ENCODE data around the gene DHX8.

Gene DHX8

GRCh38 chr17:43556292-43556691, 72.5 kb downstream of the DHX8 start:
- TF ChIP-seq TAF1 (IDR thresholded peaks at IDR 0.05; ENCODE audit: borderline replicate concordance, insufficient read depth, low read length) (no peak), REST (IDR thresholded peaks at IDR 0.05; ENCODE audit: insufficient read depth in 1 of 2, low read depth in 2 of 2, low read length in 2 of 2) (no peak), SIN3A (IDR thresholded peaks at IDR 0.05; ENCODE audit: borderline replicate concordance, insufficient read depth, low read length) (no peak), FOXP2 (optimal IDR thresholded peaks at IDR 0.05; ENCODE audit: borderline replicate concordance, extremely low read depth, extremely low read length, insufficient read depth) (no peak), POLR2AphosphoS5 (IDR thresholded peaks at IDR 0.05; ENCODE audit: low read depth, low read length) (no peak)

- no peak for TF ChIP-seq POLR2AphosphoS5 (IDR thresholded peaks at IDR 0.05; ENCODE audit: low read depth, low read length)
- no peak for TF ChIP-seq REST (IDR thresholded peaks at IDR 0.05; ENCODE audit: insufficient read depth in 1 of 2, low read depth in 2 of 2, low read length in 2 of 2)
- no peak for TF ChIP-seq TAF1 (IDR thresholded peaks at IDR 0.05; ENCODE audit: borderline replicate concordance, insufficient read depth, low read length)
- no peak for TF ChIP-seq SIN3A (IDR thresholded peaks at IDR 0.05; ENCODE audit: borderline replicate concordance, insufficient read depth, low read length)
Observed at GRCh38 chr17:43558805-43559160, 75.0 kb downstream of the DHX8 start.

- TF ChIP-seq POLR2AphosphoS5 (IDR thresholded peaks at IDR 0.05; ENCODE audit: low read depth, low read length), result no peak
- TF ChIP-seq REST (IDR thresholded peaks at IDR 0.05; ENCODE audit: insufficient read depth in 1 of 2, low read depth in 2 of 2, low read length in 2 of 2), result no peak
- TF ChIP-seq FOXP2 (optimal IDR thresholded peaks at IDR 0.05; ENCODE audit: borderline replicate concordance, extremely low read depth, extremely low read length, insufficient read depth), result no peak
- no peak for TF ChIP-seq SIN3A (IDR thresholded peaks at IDR 0.05; ENCODE audit: borderline replicate concordance, insufficient read depth, low read length)
- TF ChIP-seq TAF1 (IDR thresholded peaks at IDR 0.05; ENCODE audit: borderline replicate concordance, insufficient read depth, low read length), result no peak
Observed at GRCh38 chr17:43559161-43559816, 75.5 kb downstream of the DHX8 start.

- TF ChIP-seq FOXP2 (optimal IDR thresholded peaks at IDR 0.05; ENCODE audit: borderline replicate concordance, extremely low read depth, extremely low read length, insufficient read depth) (no peak), TAF1 (IDR thresholded peaks at IDR 0.05; ENCODE audit: borderline replicate concordance, insufficient read depth, low read length) (no peak), SIN3A (IDR thresholded peaks at IDR 0.05; ENCODE audit: borderline replicate concordance, insufficient read depth, low read length) (no peak), POLR2AphosphoS5 (IDR thresholded peaks at IDR 0.05; ENCODE audit: low read depth, low read length) (no peak)
Observed at GRCh38 chr17:43560461-43561427, 77.0 kb downstream of the DHX8 start.

DNA sequence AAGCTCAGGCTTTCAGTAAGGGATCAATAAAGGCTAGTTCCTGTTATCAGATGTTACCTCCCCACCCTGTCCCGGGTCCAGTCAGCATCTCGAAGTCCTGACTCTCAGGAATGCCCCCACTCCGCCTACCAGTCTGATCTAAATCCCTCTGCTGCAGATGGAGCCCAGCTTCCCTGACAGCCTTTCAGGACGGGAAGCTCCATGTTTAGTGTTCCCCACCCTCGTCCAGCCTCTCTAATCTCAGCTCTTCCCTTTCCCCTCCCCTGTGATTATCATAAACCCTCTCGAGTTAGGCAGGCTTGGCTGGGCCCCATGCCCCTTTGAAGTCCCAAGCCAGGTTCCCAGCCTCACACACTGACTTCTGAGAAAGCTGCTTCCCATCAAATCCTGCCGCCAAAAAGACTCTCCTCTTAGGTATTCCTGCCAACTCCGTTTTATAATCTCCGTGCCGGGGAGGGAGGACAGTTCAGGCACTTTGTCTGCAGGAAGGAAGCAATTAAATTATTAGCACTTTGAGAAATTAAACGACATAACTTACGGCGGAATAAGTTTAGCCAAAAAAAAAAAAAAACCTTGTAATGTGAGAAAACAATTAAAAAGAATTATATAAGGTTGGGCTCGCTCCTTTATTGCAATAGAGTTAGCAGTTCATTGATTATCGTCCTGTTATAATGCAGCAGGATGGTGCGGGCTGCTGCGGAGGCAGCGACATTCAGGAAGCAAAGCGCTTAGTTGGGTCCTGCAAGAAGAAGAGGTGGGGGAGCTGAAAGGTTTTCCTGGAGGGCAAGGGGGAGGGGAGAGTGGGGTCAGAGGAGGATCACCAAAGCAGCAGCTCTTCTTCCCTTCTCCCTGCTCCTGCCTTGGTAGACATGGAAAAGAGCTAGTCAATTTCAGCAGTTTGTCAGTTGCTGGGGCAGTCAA, 79.2 kb downstream of the DHX8 start:
- no peak for TF ChIP-seq FOXP2 (optimal IDR thresholded peaks at IDR 0.05; ENCODE audit: borderline replicate concordance, extremely low read depth, extremely low read length, insufficient read depth)
- TF ChIP-seq POLR2AphosphoS5 (IDR thresholded peaks at IDR 0.05; ENCODE audit: low read depth, low read length), result no peak
- TF ChIP-seq SIN3A (IDR thresholded peaks at IDR 0.05; ENCODE audit: borderline replicate concordance, insufficient read depth, low read length), result no peak
- TF ChIP-seq REST (IDR thresholded peaks at IDR 0.05; ENCODE audit: insufficient read depth in 1 of 2, low read depth in 2 of 2, low read length in 2 of 2), result 0 out of 4 replicates have a peak, but pooled peaks of 1 of the 2 experiments have one; percentile 10

Measured in PFSK-1 (cell line).